Neutrophil (primary cell): Measurements from ENCODE around the gene TAS1R1.
A peak's percentile ranks its signal among the peaks of the same experiment; 100 is the strongest.

Experiments
- H3K27ac ChIP-seq: fragments of 200-600 bp; sonication (generic); 2 replicates; pipeline ENCODE4 v1.5.1; 2016; ENCODE audit warnings: mild to moderate bottlenecking, moderate library complexity
- H3K27me3 ChIP-seq: fragments of 200-600 bp; sonication (generic); 2 replicates; pipeline ENCODE4 v1.6.0; 2016; ENCODE audit warnings: mild to moderate bottlenecking
- H3K36me3 ChIP-seq: fragments of 200-600 bp; sonication (generic); 2 replicates; pipeline ENCODE4 v1.5.1; 2017
- H3K4me1 ChIP-seq, 2 experiments: fragments of 200-600 bp in 1 of 2; sonication (generic) in 1 of 2; 1 replicate in 1 of 2; 2 replicates in 1 of 2; pipeline versions ENCODE4 v1.5.1 to v1.6.1; 2013 to 2016; ENCODE audit warnings: low read depth in 1 of 2, low read length in 1 of 2, mild to moderate bottlenecking in 1 of 2, moderate library complexity in 1 of 2; ENCODE audit not compliant: control insufficient read depth in 1 of 2, insufficient read depth in 1 of 2
- H3K4me3 ChIP-seq, 2 experiments: fragments of 200-600 bp in 1 of 2; sonication (generic) in 1 of 2; 1 replicate in 1 of 2; 2 replicates in 1 of 2; pipeline ENCODE4 v1.5.1; 2013 to 2016; ENCODE audit warnings: low read depth in 1 of 2, low read length in 1 of 2, mild to moderate bottlenecking in 1 of 2, moderate library complexity in 1 of 2
- H3K9me3 ChIP-seq: fragments of 200-600 bp; sonication (generic); 2 replicates; pipeline ENCODE4 v1.5.1; 2016
- TF ChIP-seq, protein P1 (sequence below): fragments of 200-600 bp; sonication (generic); IDR thresholded peaks from 2 replicates; pipeline ENCODE4 v1.5.1; 2016; ENCODE audit warnings: antibody characterized with exemption

The TAS1R1 gene

DNA sequence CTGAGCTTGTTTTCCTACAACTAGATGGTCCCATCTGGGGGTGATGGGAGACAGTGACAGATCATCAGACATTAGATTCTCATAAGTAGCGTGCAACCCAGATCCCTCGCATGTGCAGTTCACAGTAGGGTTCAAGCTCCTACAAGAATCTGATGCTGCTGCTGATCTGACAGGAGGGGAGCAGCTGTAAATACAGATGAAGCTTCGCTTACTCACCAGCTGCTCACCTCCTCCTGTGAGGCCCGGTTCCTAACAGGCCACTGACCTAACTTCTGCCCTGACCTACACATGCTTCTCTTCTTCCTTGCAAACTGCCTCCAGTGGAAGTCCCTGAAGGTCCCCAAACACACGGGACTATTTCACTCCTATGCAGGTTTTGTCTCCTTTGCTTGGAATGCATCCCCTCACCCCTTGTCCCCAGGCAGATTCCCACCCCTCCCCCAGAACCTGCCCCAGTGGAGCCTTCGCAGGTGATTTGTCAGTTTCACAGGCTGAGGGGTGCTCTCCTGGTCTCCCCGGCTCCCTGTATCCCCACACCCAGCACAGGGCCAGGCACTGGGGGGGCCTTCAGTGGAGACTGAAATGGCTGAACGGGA is 19.0 kb downstream of the TAS1R1 start:
- TF ChIP-seq, protein P1, sequence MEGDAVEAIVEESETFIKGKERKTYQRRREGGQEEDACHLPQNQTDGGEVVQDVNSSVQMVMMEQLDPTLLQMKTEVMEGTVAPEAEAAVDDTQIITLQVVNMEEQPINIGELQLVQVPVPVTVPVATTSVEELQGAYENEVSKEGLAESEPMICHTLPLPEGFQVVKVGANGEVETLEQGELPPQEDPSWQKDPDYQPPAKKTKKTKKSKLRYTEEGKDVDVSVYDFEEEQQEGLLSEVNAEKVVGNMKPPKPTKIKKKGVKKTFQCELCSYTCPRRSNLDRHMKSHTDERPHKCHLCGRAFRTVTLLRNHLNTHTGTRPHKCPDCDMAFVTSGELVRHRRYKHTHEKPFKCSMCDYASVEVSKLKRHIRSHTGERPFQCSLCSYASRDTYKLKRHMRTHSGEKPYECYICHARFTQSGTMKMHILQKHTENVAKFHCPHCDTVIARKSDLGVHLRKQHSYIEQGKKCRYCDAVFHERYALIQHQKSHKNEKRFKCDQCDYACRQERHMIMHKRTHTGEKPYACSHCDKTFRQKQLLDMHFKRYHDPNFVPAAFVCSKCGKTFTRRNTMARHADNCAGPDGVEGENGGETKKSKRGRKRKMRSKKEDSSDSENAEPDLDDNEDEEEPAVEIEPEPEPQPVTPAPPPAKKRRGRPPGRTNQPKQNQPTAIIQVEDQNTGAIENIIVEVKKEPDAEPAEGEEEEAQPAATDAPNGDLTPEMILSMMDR, result no peak
- peaks cover 1 to 4% of the 10 kb centered on the region in 2 experiments for H3K4me1 ChIP-seq
- no peak overlapping the region for H3K27ac ChIP-seq
- H3K36me3 ChIP-seq, result no peaks in the 10 kb centered on the region
- H3K4me3 ChIP-seq, result no peak overlapping the region
- H3K9me3 ChIP-seq, result no peaks in the 10 kb centered on the region
- peaks cover 18% of the 10 kb centered on the region for H3K27me3 ChIP-seq

GRCh38 chr1:6574818-6575217 is 19.7 kb downstream of the TAS1R1 start:
- TF ChIP-seq, protein P1, result no peak
- H3K36me3 ChIP-seq, result no peaks in the 10 kb centered on the region

GRCh38 chr1:6577831-6578525 is 22.9 kb downstream of the TAS1R1 start:
- peaks cover 1% of the 10 kb centered on the region for H3K27me3 ChIP-seq
- TF ChIP-seq, protein P1, result no peak
- H3K9me3 ChIP-seq, result no peaks in the 10 kb centered on the region
- H3K27ac ChIP-seq, result no peak overlapping the region
- no peaks in the 10 kb centered on the region for H3K36me3 ChIP-seq
- peaks cover 36 to 37% of the 10 kb centered on the region in 2 experiments for H3K4me1 ChIP-seq
- no peak overlapping the region for H3K4me3 ChIP-seq

More at GRCh38 chr1:6574818-6575217, 19.7 kb downstream of the TAS1R1 start:
- H3K27ac ChIP-seq, result no peak overlapping the region
- H3K9me3 ChIP-seq, result no peaks in the 10 kb centered on the region
- peaks cover 13% of the 10 kb centered on the region for H3K27me3 ChIP-seq
- no peak overlapping the region for H3K4me3 ChIP-seq
- peaks cover 6 to 9% of the 10 kb centered on the region in 2 experiments for H3K4me1 ChIP-seq

DNA sequence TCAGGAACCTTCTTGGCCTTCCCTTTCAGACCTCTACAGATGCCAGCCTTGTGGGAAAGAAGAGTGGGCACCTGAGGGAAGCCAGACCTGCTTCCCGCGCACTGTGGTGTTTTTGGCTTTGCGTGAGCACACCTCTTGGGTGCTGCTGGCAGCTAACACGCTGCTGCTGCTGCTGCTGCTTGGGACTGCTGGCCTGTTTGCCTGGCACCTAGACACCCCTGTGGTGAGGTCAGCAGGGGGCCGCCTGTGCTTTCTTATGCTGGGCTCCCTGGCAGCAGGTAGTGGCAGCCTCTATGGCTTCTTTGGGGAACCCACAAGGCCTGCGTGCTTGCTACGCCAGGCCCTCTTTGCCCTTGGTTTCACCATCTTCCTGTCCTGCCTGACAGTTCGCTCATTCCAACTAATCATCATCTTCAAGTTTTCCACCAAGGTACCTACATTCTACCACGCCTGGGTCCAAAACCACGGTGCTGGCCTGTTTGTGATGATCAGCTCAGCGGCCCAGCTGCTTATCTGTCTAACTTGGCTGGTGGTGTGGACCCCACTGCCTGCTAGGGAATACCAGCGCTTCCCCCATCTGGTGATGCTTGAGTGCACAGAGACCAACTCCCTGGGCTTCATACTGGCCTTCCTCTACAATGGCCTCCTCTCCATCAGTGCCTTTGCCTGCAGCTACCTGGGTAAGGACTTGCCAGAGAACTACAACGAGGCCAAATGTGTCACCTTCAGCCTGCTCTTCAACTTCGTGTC is 23.7 kb downstream of the TAS1R1 start:
- Histone ChIP-seq H3K4me1 (peaks cover 38 to 42% of the 10 kb centered on the region in 2 experiments), H3K9me3 (no peaks in the 10 kb centered on the region), H3K27me3 (no peaks in the 10 kb centered on the region), H3K4me3 (peak overlapping the region; percentile 83 to 88), H3K36me3 (peaks cover under 1% of the 10 kb centered on the region), H3K27ac (peak overlapping the region; percentile 93)
- TF ChIP-seq, protein P1, result no peak

DNA sequence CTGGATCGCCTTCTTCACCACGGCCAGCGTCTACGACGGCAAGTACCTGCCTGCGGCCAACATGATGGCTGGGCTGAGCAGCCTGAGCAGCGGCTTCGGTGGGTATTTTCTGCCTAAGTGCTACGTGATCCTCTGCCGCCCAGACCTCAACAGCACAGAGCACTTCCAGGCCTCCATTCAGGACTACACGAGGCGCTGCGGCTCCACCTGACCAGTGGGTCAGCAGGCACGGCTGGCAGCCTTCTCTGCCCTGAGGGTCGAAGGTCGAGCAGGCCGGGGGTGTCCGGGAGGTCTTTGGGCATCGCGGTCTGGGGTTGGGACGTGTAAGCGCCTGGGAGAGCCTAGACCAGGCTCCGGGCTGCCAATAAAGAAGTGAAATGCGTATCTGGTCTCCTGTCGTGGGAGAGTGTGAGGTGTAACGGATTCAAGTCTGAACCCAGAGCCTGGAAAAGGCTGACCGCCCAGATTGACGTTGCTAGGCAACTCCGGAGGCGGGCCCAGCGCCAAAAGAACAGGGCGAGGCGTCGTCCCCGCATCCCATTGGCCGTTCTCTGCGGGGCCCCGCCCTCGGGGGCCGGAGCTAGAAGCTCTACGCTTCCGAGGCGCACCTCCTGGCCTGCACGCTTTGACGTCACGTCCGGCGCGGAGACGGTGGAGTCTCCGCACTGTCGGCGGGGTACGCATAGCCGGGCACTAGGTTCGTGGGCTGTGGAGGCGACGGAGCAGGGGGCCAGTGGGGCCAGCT is 24.4 kb downstream of the TAS1R1 start, which contains the start of gene ZBTB48:
Gene ZBTB48 (plus strand): TSS at position 621 of the 745 bp plus-strand sequence. CDS start 616 bp downstream, outside the sequence.
- peak within 1 kb of the TSS; percentile 83 to 88 for H3K4me3 ChIP-seq
- peaks cover 38 to 42% of the 10 kb centered on the region in 2 experiments for H3K4me1 ChIP-seq
- H3K9me3 ChIP-seq, result no peaks in the 10 kb centered on the region
- peak within 1 kb of the TSS; percentile 93 for H3K27ac ChIP-seq
- H3K36me3 ChIP-seq, result peaks cover 8% of the 10 kb centered on the region
- no peaks in the 10 kb centered on the region for H3K27me3 ChIP-seq
- TF ChIP-seq, protein P1, result peak; percentile 25
